Measurements from ENCODE around the gene TJP2.
"Not testable (repeated sequence)": the region's sequence is repeated elsewhere in the genome, so short reads cannot be mapped to it uniquely, and the experiment has no call there.

The TJP2 gene

DNA sequence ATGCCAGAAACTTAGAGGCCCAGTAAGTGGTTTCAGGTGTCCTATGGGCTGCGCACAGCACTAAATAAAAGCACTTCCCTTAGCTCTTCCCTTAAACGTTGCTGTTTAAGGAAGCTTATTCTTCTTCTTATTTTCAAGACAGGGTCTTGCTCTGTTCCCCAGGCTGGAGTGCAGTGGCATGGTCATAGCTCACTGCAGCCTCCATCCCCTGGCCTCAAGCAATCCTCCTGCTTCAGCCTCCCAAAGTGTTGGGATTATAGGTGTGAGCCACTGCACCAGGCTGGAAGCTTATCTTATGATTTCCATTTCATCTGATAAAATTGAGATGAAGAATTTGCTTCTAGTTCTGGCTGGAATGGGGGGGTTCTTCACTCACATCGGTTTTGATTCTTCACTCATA lies 15.6 kb upstream of the TJP2 start:
- no peak for TF ChIP-seq CTCF (IDR thresholded peaks at IDR 0.05; ENCODE audit: borderline replicate concordance, insufficient read depth, low read depth, low read length)
- no peak overlapping the region for H3K4me3 ChIP-seq (ENCODE audit: low read depth, low read length)

GRCh38 chr9:69164573-69164972 lies 9.5 kb upstream of the TJP2 start:
- H3K4me3 ChIP-seq (ENCODE audit: low read depth, low read length) = not testable (repeated sequence)

GRCh38 chr9:69165581-69165980 lies 8.5 kb upstream of the TJP2 start:
- TF ChIP-seq CTCF (IDR thresholded peaks at IDR 0.05; ENCODE audit: borderline replicate concordance, insufficient read depth, low read depth, low read length) = no peak
- no peak overlapping the region for H3K4me3 ChIP-seq (ENCODE audit: low read depth, low read length)

GRCh38 chr9:69168709-69169217 lies 5.3 kb upstream of the TJP2 start:
- peak overlapping the region; percentile 23 for H3K4me3 ChIP-seq (ENCODE audit: low read depth, low read length)
- TF ChIP-seq CTCF (IDR thresholded peaks at IDR 0.05; ENCODE audit: borderline replicate concordance, insufficient read depth, low read depth, low read length) = no peak

GRCh38 chr9:69170231-69170630 lies 3.8 kb upstream of the TJP2 start:
- no peak for TF ChIP-seq CTCF (IDR thresholded peaks at IDR 0.05; ENCODE audit: borderline replicate concordance, insufficient read depth, low read depth, low read length)
- no peak overlapping the region for H3K4me3 ChIP-seq (ENCODE audit: low read depth, low read length)

DNA sequence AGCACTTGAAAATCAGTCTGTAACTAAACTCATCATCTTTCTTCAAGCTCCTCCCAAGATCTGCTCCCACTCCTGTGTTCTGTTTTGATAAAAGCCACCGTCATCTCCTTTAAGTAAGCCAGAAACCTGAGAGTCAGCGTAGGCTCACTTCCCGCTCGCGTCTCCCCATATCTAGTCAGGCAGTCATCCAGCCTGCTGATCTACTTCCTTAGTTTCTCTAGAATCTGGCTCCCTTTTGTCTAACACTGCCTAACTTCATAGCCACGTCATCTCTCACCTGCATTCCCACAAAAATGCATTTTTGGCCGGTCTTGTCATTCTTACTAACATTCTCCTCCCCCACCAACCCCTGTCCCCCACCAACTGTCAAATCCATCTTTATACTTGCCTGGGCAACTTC lies 3.0 kb upstream of the TJP2 start:
- no peak overlapping the region for H3K4me3 ChIP-seq (ENCODE audit: low read depth, low read length)
- TF ChIP-seq CTCF (IDR thresholded peaks at IDR 0.05; ENCODE audit: borderline replicate concordance, insufficient read depth, low read depth, low read length) = no peak

DNA sequence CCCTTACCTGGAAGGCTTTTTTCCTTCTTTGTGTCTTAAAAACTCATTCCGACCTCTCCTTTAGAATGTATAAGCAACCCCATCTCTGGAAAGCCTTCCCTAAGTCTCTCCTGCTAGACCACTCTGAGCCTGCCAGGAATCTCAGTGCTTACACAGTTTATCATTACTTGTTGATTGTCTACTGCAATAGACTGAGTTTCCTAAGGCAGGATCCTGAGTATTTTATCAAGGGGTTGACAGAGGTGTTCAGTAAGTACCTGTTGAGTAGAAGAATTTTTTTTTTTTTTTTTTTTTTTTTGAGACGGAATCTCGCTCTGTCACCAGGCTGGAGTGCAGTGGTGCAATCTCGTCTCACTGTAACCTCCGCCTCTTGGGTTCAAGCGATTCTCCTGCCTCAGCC lies 2.6 kb upstream of the TJP2 start:
- no peak overlapping the region for H3K4me3 ChIP-seq (ENCODE audit: low read depth, low read length)
- TF ChIP-seq CTCF (IDR thresholded peaks at IDR 0.05; ENCODE audit: borderline replicate concordance, insufficient read depth, low read depth, low read length) = no peak

GRCh38 chr9:69172895-69173294 lies 1.2 kb upstream of the TJP2 start:
- no peak for TF ChIP-seq CTCF (IDR thresholded peaks at IDR 0.05; ENCODE audit: borderline replicate concordance, insufficient read depth, low read depth, low read length)
- H3K4me3 ChIP-seq (ENCODE audit: low read depth, low read length) = no peak overlapping the region
